Kidney epithelial cell (primary cell): ENCODE results near the gene SLX4IP. TPM values are rescaled to one million over a fixed set of nuclear protein-coding genes. Genes with fewer than 3 reads are reported as not detected.

Experiments used
- DNase-seq: peaks from one replicate; pipeline ENCODE4 v3.0.0-alpha.2; 2010; ENCODE audit warnings: low read depth
- H3K27me3 ChIP-seq: 2 replicates; pipeline ENCODE4 v1.6.0; 2011; ENCODE audit warnings: low read length; ENCODE audit not compliant: control insufficient read depth, insufficient read depth
- H3K36me3 ChIP-seq: 2 replicates; pipeline ENCODE4 v1.5.1; 2011; ENCODE audit warnings: low read length; ENCODE audit not compliant: control insufficient read depth, insufficient read depth
- H3K4me3 ChIP-seq: 2 replicates; pipeline ENCODE4 v1.5.1; 2011; ENCODE audit warnings: low read depth, mild to moderate bottlenecking, control low read depth, low read length
- CTCF ChIP-seq: IDR thresholded peaks from 2 replicates; pipeline ENCODE4 v1.5.1; 2011; ENCODE audit warnings: mild to moderate bottlenecking, moderate library complexity, low read length, control low read depth, inconsistent platforms; ENCODE audit not compliant: insufficient read depth, poor library complexity, severe bottlenecking
- total RNA-seq: library from RNA; depleted of rRNA; stranded (reverse); fragments of >200 nt; gene quantifications from 2 replicates; pipeline ENCODE4 v1.2.3, GENCODE V29; 2015

Gene SLX4IP
- total RNA-seq, 1 donor from 2014 or later: 5.8 TPM

GRCh38 chr20:10618611-10619245 is 183.6 kb downstream of the SLX4IP start:
- no peak for TF ChIP-seq CTCF
- Histone ChIP-seq H3K36me3 (no peaks in the 10 kb centered on the region), H3K27me3 (no peaks in the 10 kb centered on the region), H3K4me3 (no peak overlapping the region)
- no peak for DNase-seq

GRCh38 chr20:10619427-10619826 is 184.3 kb downstream of the SLX4IP start:
- no peaks in the 10 kb centered on the region for H3K36me3 ChIP-seq
- no peaks in the 10 kb centered on the region for H3K27me3 ChIP-seq
- peak; percentile 84 for DNase-seq
- TF ChIP-seq CTCF: no peak
- no peak overlapping the region for H3K4me3 ChIP-seq

- no peaks in the 10 kb centered on the region for H3K36me3 ChIP-seq
- H3K27me3 ChIP-seq: no peaks in the 10 kb centered on the region
- TF ChIP-seq CTCF: no peak
- no peak for DNase-seq
- H3K4me3 ChIP-seq: no peak overlapping the region
These were observed 186.0 kb downstream of the SLX4IP start for GRCh38 chr20:10621149-10621548.

GRCh38 chr20:10622657-10623418 is 187.7 kb downstream of the SLX4IP start:
- Histone ChIP-seq H3K36me3 (no peaks in the 10 kb centered on the region), H3K27me3 (no peaks in the 10 kb centered on the region), H3K4me3 (no peak overlapping the region)
- TF ChIP-seq CTCF: no peak
- no peak for DNase-seq

GRCh38 chr20:10625641-10626040 is 190.5 kb downstream of the SLX4IP start:
- H3K27me3 ChIP-seq: no peaks in the 10 kb centered on the region
- DNase-seq: no peak
- no peak for TF ChIP-seq CTCF
- H3K4me3 ChIP-seq: no peak overlapping the region
- H3K36me3 ChIP-seq: no peaks in the 10 kb centered on the region

GRCh38 chr20:10626896-10627295 is 191.8 kb downstream of the SLX4IP start:
- no peak for TF ChIP-seq CTCF
- H3K27me3 ChIP-seq: no peaks in the 10 kb centered on the region
- no peak for DNase-seq

More at GRCh38 chr20:10626896-10627295, 191.8 kb downstream of the SLX4IP start:
- no peak overlapping the region for H3K4me3 ChIP-seq
- no peaks in the 10 kb centered on the region for H3K36me3 ChIP-seq
